Endodermal cell (in vitro differentiated cells): Measurements from ENCODE around the gene CNIH3. TPM values are rescaled to one million over a fixed set of nuclear protein-coding genes. Genes with fewer than 3 reads are reported as not detected.

ENCODE experiments used
- DNase-seq: peaks from one replicate; pipeline ENCODE4 v3.0.0-alpha.2; 2017
- H3K27ac ChIP-seq: 2 replicates; pipeline ENCODE4 v1.5.1; 2013; ENCODE audit warnings: mild to moderate bottlenecking, low read depth, low read length, moderate library complexity
- H3K27me3 ChIP-seq: 2 replicates; pipeline ENCODE4 v1.6.1; 2013; ENCODE audit warnings: mild to moderate bottlenecking, low read length, moderate library complexity; ENCODE audit not compliant: insufficient read depth, control insufficient read depth, poor library complexity, severe bottlenecking
- H3K36me3 ChIP-seq: 2 replicates; pipeline ENCODE4 v1.7.0; 2013; ENCODE audit warnings: mild to moderate bottlenecking, low read length, moderate library complexity; ENCODE audit not compliant: control insufficient read depth, insufficient read depth
- H3K4me1 ChIP-seq: one replicate; pipeline ENCODE4 v1.7.0; 2013; ENCODE audit warnings: low read length; ENCODE audit not compliant: control insufficient read depth, insufficient read depth
- H3K4me3 ChIP-seq: 2 replicates; pipeline ENCODE4 v1.5.1; 2013; ENCODE audit warnings: mild to moderate bottlenecking, low read length, moderate library complexity
- H3K9ac ChIP-seq: 2 replicates; pipeline ENCODE4 v1.6.1; 2013; ENCODE audit warnings: mild to moderate bottlenecking, low read length, moderate library complexity; ENCODE audit not compliant: poor library complexity, severe bottlenecking; ENCODE audit errors: extremely low read depth
- H3K9me3 ChIP-seq: 2 replicates; pipeline ENCODE4 v1.6.1; 2013; ENCODE audit warnings: mild to moderate bottlenecking, low read length, moderate library complexity; ENCODE audit not compliant: control insufficient read depth
- H3K27ac Mint-ChIP-seq: 2 replicates; pipeline ENCODE4 v1.8.0; 2020; ENCODE audit warnings: mixed read lengths
- H3K27me3 Mint-ChIP-seq: 2 replicates; pipeline ENCODE4 v1.8.0; 2021; ENCODE audit warnings: mild to moderate bottlenecking, mixed read lengths; ENCODE audit not compliant: insufficient read depth
- H3K36me3 Mint-ChIP-seq: 2 replicates; pipeline ENCODE4 v1.8.0; 2020; ENCODE audit warnings: low read depth, mixed read lengths
- H3K4me1 Mint-ChIP-seq: 2 replicates; pipeline ENCODE4 v1.8.0; 2020; ENCODE audit warnings: mixed read lengths
- H3K4me3 Mint-ChIP-seq: 2 replicates; pipeline ENCODE4 v1.8.0; 2020; ENCODE audit warnings: mild to moderate bottlenecking, moderate library complexity, mixed read lengths
- H3K9me3 Mint-ChIP-seq: 2 replicates; pipeline ENCODE4 v1.8.0; 2020; ENCODE audit warnings: mild to moderate bottlenecking, mixed read lengths
- WGBS, 2 experiments: methylation state at CpG; one replicate each; pipeline versions ENCODE4 v1.1.5 to v1.1.7; 2013; ENCODE audit warnings: missing lambda C conversion rate in 2 of 2, mixed read lengths in 1 of 2; ENCODE audit not compliant: insufficient coverage in 1 of 2, insufficient read length in 1 of 2; 5-methylcytosine and 5-hydroxymethylcytosine counted together
- total RNA-seq, 2 donors: library from RNA; stranded (reverse); fragmentation: NEBNext Ultra II Directional in 1 of 2; extraction: Animal tissue kit (Norgen Biotek cat#: 25700) in 1 of 2; gene quantifications; 2 replicates in 1 of 2; 3 replicates in 1 of 2; pipeline ENCODE4 v1.2.1, GENCODE V29; 2021
- TF ChIP-seq, protein P1 (sequence below): fragments of 200-600 bp; sonication (generic); conservative IDR thresholded peaks from 2 replicates; pipeline ENCODE4 v1.5.0; 2021; ENCODE audit warnings: antibody characterized with exemption, mild to moderate bottlenecking

Gene CNIH3
- total RNA-seq, 2 donors from 2014 or later, result 4.5 to 6.6 TPM

DNA sequence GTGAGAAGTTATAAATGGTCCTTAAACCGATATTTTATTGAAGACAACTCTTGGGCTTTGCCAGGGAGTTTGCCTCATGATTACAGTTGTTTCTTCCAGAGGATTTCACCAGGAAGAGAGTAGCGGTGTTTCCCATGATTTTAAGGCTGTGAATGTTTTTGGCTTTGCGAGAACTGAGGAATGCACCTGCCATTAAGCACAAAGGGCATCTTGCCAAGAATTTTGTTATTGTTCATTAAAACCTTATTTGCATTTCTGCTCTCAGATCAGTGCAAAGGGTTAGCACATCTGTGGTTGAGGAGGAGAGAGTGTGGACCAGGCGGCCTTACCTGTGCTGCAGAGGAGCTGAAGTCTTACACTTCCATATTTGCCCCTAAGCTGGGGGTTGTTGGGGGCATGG is 13.8 kb downstream of the CNIH3 start:
- no peaks in the 10 kb centered on the region for H3K27me3 ChIP-seq
- Mint-ChIP-seq H3K4me1 (peaks cover 46% of the 10 kb centered on the region), H3K4me3 (no peak overlapping the region), H3K9me3 (no peaks in the 10 kb centered on the region), H3K36me3 (no peaks in the 10 kb centered on the region), H3K27me3 (peaks cover under 1% of the 10 kb centered on the region), H3K27ac (no peak overlapping the region)
- H3K27ac ChIP-seq, result no peak overlapping the region
- H3K9ac ChIP-seq, result no peak overlapping the region
- no peaks in the 10 kb centered on the region for H3K36me3 ChIP-seq
- H3K4me1 ChIP-seq, result peaks cover 11% of the 10 kb centered on the region
- 93 to 100% methylated on average over 1 to 4 of the region's 4 CpGs for WGBS, 2 experiments
- TF ChIP-seq, protein P1, sequence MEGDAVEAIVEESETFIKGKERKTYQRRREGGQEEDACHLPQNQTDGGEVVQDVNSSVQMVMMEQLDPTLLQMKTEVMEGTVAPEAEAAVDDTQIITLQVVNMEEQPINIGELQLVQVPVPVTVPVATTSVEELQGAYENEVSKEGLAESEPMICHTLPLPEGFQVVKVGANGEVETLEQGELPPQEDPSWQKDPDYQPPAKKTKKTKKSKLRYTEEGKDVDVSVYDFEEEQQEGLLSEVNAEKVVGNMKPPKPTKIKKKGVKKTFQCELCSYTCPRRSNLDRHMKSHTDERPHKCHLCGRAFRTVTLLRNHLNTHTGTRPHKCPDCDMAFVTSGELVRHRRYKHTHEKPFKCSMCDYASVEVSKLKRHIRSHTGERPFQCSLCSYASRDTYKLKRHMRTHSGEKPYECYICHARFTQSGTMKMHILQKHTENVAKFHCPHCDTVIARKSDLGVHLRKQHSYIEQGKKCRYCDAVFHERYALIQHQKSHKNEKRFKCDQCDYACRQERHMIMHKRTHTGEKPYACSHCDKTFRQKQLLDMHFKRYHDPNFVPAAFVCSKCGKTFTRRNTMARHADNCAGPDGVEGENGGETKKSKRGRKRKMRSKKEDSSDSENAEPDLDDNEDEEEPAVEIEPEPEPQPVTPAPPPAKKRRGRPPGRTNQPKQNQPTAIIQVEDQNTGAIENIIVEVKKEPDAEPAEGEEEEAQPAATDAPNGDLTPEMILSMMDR, result no peak
- H3K9me3 ChIP-seq, result no peaks in the 10 kb centered on the region
- no peak for DNase-seq
- H3K4me3 ChIP-seq, result no peak overlapping the region

DNA sequence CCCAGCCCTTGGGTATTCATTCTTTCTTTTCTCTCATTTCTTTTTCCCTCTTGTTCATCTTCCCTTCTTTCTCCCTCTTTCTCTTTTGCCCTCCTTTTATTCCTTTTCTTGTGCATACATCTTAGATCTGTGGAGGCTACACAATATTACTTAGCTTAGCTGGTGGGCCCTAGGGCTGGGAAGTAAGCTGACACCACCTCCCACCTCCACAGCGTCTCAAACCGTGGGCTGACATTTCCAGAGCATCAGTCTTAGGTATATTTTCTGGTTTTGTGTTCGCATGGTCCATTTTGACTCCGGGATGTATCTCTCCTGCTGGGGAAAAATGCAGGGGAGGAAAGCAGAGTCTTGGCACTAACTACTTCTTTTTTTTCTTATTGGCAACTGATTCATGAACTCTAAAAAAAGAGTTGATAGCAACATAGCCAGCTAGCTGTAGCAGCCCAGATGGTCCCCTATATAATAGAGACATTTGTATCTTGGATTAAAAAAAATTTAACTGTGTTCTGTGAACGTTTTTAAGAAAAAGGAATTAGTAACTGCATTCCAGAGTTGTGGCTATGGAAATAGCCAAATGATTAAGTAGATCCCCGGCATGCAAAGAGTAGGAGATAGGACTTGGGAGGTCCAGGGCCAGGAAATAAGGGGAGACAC is 15.5 kb downstream of the CNIH3 start:
- no peak overlapping the region for H3K9ac ChIP-seq
- no peak for DNase-seq
- TF ChIP-seq, protein P1, result no peak
- no peaks in the 10 kb centered on the region for H3K9me3 ChIP-seq
- no peak overlapping the region for H3K27ac Mint-ChIP-seq
- H3K27ac ChIP-seq, result no peak overlapping the region
- H3K36me3 ChIP-seq, result no peaks in the 10 kb centered on the region
- no peaks in the 10 kb centered on the region for H3K36me3 Mint-ChIP-seq
- H3K27me3 ChIP-seq, result no peaks in the 10 kb centered on the region
- peaks cover 43% of the 10 kb centered on the region for H3K4me1 Mint-ChIP-seq
- H3K4me3 ChIP-seq, result no peak overlapping the region
- H3K4me3 Mint-ChIP-seq, result no peak overlapping the region
- H3K4me1 ChIP-seq, result peaks cover 11% of the 10 kb centered on the region
- no peaks in the 10 kb centered on the region for H3K27me3 Mint-ChIP-seq
- 85 to 93% methylated on average over 4 to 6 of the region's 6 CpGs for WGBS, 2 experiments
- no peaks in the 10 kb centered on the region for H3K9me3 Mint-ChIP-seq

DNA sequence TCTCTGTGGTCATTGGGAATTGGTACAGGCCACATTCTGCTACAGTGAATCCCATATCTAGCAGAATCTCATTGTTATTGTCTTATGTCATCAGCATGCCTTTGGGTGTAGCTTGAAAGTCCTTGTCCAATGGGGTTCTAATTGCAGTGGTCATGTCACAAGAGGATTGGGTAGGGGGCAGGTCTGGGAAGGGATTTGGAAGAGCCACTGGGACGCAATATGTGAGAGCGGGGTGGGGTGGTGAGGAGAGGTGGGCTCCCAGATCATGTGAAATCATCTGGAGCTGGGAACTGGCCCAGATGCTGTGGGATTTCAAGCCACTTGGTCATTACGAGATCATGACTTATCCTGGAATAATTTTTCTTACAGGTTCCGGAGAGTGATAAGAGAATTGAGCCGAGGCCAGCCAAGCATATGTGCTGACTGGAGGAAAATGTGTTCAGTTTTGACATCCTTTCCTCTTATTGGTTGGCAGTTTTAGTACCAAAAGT is 16.3 kb downstream of the CNIH3 start:
- H3K27me3 ChIP-seq, result no peaks in the 10 kb centered on the region
- WGBS, 2 experiments, result 96 to 100% methylated on average over 2 to 5 of the region's 5 CpGs
- Mint-ChIP-seq H3K27ac (peak overlapping the region; percentile 32), H3K27me3 (no peaks in the 10 kb centered on the region), H3K36me3 (no peaks in the 10 kb centered on the region), H3K4me3 (no peak overlapping the region), H3K9me3 (no peaks in the 10 kb centered on the region), H3K4me1 (peaks cover 45% of the 10 kb centered on the region)
- no peaks in the 10 kb centered on the region for H3K9me3 ChIP-seq
- TF ChIP-seq, protein P1, result no peak
- peaks cover 10% of the 10 kb centered on the region for H3K4me1 ChIP-seq
- no peaks in the 10 kb centered on the region for H3K36me3 ChIP-seq
- no peak overlapping the region for H3K9ac ChIP-seq
- DNase-seq, result no peak
- no peak overlapping the region for H3K4me3 ChIP-seq
- H3K27ac ChIP-seq, result no peak overlapping the region
